Ascending aorta (tissue), 2 donors: Measurements from ENCODE around the gene ATP10B. TPM values are rescaled to one million over a fixed set of nuclear protein-coding genes. Genes with fewer than 3 reads are reported as not detected.

Experiments used
- DNase-seq, 2 donors: peaks; one replicate each; pipeline ENCODE4 v3.0.0-alpha.2; 2019; ENCODE audit warnings: low spot score in 2 of 2
- H3K27ac ChIP-seq, 2 donors: fragments of 200-600 bp; sonication (generic); one replicate each; pipeline ENCODE4 v1.5.1; 2016 to 2017; ENCODE audit warnings: mild to moderate bottlenecking in 1 of 2
- H3K27me3 ChIP-seq: fragments of 200-600 bp; sonication (generic); one replicate; pipeline ENCODE4 v1.5.1; 2017
- H3K36me3 ChIP-seq, 2 donors: fragments of 200-600 bp; sonication (generic); one replicate each; pipeline ENCODE4 v1.5.1; 2016
- H3K4me1 ChIP-seq, 2 donors: fragments of 200-600 bp; sonication (generic); one replicate each; pipeline ENCODE4 v1.5.1; 2016 to 2017; ENCODE audit warnings: mild to moderate bottlenecking in 1 of 2
- H3K4me3 ChIP-seq, 2 donors: fragments of 200-600 bp; sonication (generic); one replicate each; pipeline ENCODE4 v1.5.1; 2016 to 2017; ENCODE audit warnings: mild to moderate bottlenecking in 1 of 2
- H3K9me3 ChIP-seq, 2 donors: fragments of 200-600 bp; sonication (generic); one replicate each; pipeline ENCODE4 v1.5.1; 2016
- intact Hi-C: fragments of 100-400 bp; cut with DNase I; formaldehyde crosslinking; loops from one replicate; pipeline ENCODE4 v1.15.1; 2023
- total RNA-seq: library from RNA; depleted of rRNA; stranded (reverse); fragments of >200 nt; gene quantifications from one replicate; pipeline ENCODE4 v1.1.0, GENCODE V29; 2016
- TF ChIP-seq, protein P1 (sequence below), 3 experiments: fragments of 200-600 bp in 2 of 3; fragments of 450-650 bp in 1 of 3; sonication (generic) in 2 of 3; IDR thresholded peaks; one replicate each; pipeline ENCODE4 v1.5.1; 2016 to 2019; ENCODE audit warnings: antibody characterized with exemption in 3 of 3, mild to moderate bottlenecking in 1 of 3, moderate library complexity in 1 of 3

ATP10B gene
- total RNA-seq, 1 donor from 2014 or later = 0.43 TPM

GRCh38 chr5:160702311-160702803, 149.7 kb downstream of the ATP10B start:
- no peak overlapping the region for H3K4me3 ChIP-seq
- H3K9me3 ChIP-seq = no peaks in the 10 kb centered on the region
- intact Hi-C loops = no loop called here
- no peaks in the 10 kb centered on the region for H3K27me3 ChIP-seq
- no peak for DNase-seq
- H3K27ac ChIP-seq = no peak overlapping the region
- H3K4me1 ChIP-seq = no peaks in the 10 kb centered on the region
- TF ChIP-seq, protein P1, sequence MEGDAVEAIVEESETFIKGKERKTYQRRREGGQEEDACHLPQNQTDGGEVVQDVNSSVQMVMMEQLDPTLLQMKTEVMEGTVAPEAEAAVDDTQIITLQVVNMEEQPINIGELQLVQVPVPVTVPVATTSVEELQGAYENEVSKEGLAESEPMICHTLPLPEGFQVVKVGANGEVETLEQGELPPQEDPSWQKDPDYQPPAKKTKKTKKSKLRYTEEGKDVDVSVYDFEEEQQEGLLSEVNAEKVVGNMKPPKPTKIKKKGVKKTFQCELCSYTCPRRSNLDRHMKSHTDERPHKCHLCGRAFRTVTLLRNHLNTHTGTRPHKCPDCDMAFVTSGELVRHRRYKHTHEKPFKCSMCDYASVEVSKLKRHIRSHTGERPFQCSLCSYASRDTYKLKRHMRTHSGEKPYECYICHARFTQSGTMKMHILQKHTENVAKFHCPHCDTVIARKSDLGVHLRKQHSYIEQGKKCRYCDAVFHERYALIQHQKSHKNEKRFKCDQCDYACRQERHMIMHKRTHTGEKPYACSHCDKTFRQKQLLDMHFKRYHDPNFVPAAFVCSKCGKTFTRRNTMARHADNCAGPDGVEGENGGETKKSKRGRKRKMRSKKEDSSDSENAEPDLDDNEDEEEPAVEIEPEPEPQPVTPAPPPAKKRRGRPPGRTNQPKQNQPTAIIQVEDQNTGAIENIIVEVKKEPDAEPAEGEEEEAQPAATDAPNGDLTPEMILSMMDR (IDR thresholded peaks at IDR 0.05) = no peak
- H3K36me3 ChIP-seq = no peaks in the 10 kb centered on the region

DNA sequence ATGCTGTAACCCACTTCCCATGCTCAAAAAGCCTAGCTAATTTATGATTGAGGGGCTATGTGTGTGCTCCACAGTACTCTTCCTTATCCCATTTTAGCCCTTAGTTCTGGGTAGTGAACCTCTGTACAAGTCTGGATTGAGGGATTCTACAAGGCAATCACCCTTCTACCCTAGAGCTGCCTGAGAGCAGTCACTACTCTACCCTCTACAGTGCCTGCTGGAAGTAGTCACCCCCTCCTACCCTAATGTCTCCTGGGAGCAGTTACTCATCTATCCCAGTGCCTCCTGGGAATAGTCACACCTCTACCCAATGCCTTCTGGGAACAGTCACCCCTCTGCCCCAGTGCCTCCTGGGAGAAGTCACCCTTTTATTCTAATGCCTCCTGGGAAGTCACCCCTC, 150.6 kb downstream of the ATP10B start:
- no peaks in the 10 kb centered on the region for H3K4me1 ChIP-seq
- no peak overlapping the region for H3K4me3 ChIP-seq
- intact Hi-C loops = no loop called here

DNA sequence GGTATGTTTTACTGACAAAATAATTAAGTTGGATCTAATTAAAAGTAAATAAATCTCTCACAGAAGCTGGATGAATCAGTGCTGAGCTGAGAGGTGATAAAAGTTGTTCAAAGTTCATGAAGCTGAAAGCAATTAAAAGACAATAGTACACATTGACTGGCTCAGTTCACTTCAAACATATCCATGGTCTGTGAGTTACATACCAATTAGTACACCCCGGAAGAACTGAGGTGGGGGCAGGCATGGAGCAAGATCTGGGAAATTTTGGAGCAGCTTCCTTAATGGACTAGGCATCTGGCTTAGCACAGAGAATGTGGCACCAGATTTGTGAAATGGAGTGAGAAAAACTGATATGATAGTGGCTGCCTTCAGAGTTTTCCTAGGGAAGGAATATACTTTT, 152.7 kb downstream of the ATP10B start:
- no peaks in the 10 kb centered on the region for H3K36me3 ChIP-seq
- TF ChIP-seq, protein P1 (IDR thresholded peaks at IDR 0.05) = no peak
- DNase-seq = no peak

More for the DNA sequence above, 150.6 kb downstream of the ATP10B start:
- TF ChIP-seq, protein P1 (IDR thresholded peaks at IDR 0.05) = no peak
- H3K27ac ChIP-seq = no peak overlapping the region
- no peaks in the 10 kb centered on the region for H3K9me3 ChIP-seq
- H3K36me3 ChIP-seq = no peaks in the 10 kb centered on the region
- no peak for DNase-seq
- H3K27me3 ChIP-seq = no peaks in the 10 kb centered on the region

DNA sequence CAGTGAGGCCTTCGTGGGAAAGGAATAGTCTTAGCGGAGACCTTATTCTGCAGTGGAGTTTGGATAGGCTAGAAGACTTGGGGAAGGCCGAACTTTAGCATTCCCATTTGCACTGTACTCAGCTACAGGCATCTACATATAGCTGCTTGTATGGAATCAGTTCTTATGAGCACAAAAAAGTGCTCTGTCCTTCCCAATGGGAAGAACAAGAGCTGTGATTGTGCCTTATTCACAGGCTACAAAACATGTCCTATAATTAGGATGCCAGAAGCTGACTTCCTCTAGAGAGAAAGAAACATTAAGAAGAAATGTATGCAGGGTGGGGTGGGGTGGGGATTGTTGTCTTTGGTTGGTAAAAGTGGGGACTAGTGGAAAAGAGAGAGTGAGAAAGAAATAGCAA, 154.7 kb downstream of the ATP10B start:
- intact Hi-C loops = no loop called here
- H3K4me1 ChIP-seq = no peaks in the 10 kb centered on the region
- no peaks in the 10 kb centered on the region for H3K36me3 ChIP-seq
- H3K4me3 ChIP-seq = no peak overlapping the region
- TF ChIP-seq, protein P1 (IDR thresholded peaks at IDR 0.05) = no peak
- DNase-seq = no peak
- H3K9me3 ChIP-seq = no peaks in the 10 kb centered on the region
- H3K27ac ChIP-seq = no peak overlapping the region
- no peaks in the 10 kb centered on the region for H3K27me3 ChIP-seq

More for the DNA sequence above, 152.7 kb downstream of the ATP10B start:
- no peaks in the 10 kb centered on the region for H3K4me1 ChIP-seq
- no peak overlapping the region for H3K27ac ChIP-seq
- H3K27me3 ChIP-seq = no peaks in the 10 kb centered on the region
- no peak overlapping the region for H3K4me3 ChIP-seq
- intact Hi-C loops = no loop called here
- H3K9me3 ChIP-seq = no peaks in the 10 kb centered on the region

DNA sequence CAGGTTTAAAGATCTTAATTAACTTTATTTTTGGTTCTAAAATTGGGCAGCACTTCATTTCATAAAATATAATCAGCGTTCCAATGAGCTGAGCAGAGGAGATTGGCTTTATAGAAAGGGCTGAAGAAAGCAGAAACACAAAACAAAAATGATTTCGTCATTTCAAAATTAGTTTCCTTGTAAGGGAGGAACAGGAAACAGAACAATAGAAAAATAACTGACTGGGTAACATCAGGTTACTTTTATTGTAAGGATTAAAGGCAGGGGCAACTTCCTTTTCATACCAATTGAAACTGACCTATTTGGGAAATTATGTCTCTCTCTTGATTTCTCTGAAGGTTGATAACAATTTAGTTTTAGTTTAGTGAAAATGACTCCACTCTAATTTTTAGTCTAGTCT, 157.1 kb downstream of the ATP10B start:
- H3K27ac ChIP-seq = no peak overlapping the region
- no peaks in the 10 kb centered on the region for H3K36me3 ChIP-seq
- no peak overlapping the region for H3K4me3 ChIP-seq
- DNase-seq = no peak
- intact Hi-C loops = no loop called here
- H3K27me3 ChIP-seq = no peaks in the 10 kb centered on the region
- H3K9me3 ChIP-seq = no peaks in the 10 kb centered on the region
- H3K4me1 ChIP-seq = no peaks in the 10 kb centered on the region
- TF ChIP-seq, protein P1 (IDR thresholded peaks at IDR 0.05) = no peak
